Loucy (cell line): ENCODE results near the gene KCNMA1.

Experiments used
- H2AFZ ChIP-seq: fragments of 200-600 bp; sonication (generic); 2 replicates; pipeline ENCODE4 v1.6.0; 2016; ENCODE audit warnings: antibody characterized with exemption, mild to moderate bottlenecking, low read length, moderate library complexity
- H3F3A ChIP-seq: fragments of 200-600 bp; 2 replicates; pipeline ENCODE4 v1.6.0; 2016; ENCODE audit warnings: antibody characterized with exemption, low read depth, mild to moderate bottlenecking
- H3K27me3 ChIP-seq: fragments of 200-600 bp; sonication (generic); 2 replicates; pipeline ENCODE4 v1.6.1; 2014; ENCODE audit warnings: low read length, mild to moderate bottlenecking; ENCODE audit not compliant: insufficient read depth, poor library complexity, severe bottlenecking
- H3K36me3 ChIP-seq: fragments of 200-600 bp; sonication (generic); 2 replicates; pipeline ENCODE4 v1.6.1; 2016; ENCODE audit warnings: low read length; ENCODE audit not compliant: insufficient read depth
- H3K4me1 ChIP-seq: fragments of 200-600 bp; sonication (generic); 2 replicates; pipeline ENCODE4 v1.5.1; 2014; ENCODE audit warnings: low read length, mild to moderate bottlenecking; ENCODE audit not compliant: insufficient read depth, poor library complexity, severe bottlenecking
- H3K4me2 ChIP-seq: fragments of 200-600 bp; sonication (generic); 2 replicates; pipeline ENCODE4 v1.6.0; 2014; ENCODE audit warnings: antibody characterized with exemption, low read length, low read depth, mild to moderate bottlenecking; ENCODE audit not compliant: poor library complexity, severe bottlenecking
- H3K4me3 ChIP-seq: fragments of 200-600 bp; sonication (generic); 2 replicates; pipeline ENCODE4 v1.5.1; 2014; ENCODE audit warnings: low read length, mild to moderate bottlenecking, mixed read lengths; ENCODE audit not compliant: poor library complexity, severe bottlenecking
- H3K79me2 ChIP-seq: fragments of 200-600 bp; sonication (generic); 2 replicates; pipeline ENCODE4 v1.6.1; 2014; ENCODE audit warnings: low read length; ENCODE audit not compliant: insufficient read depth
- H3K9ac ChIP-seq: fragments of 200-600 bp; sonication (generic); 2 replicates; pipeline ENCODE4 v1.6.0; 2014; ENCODE audit warnings: mild to moderate bottlenecking, low read depth, low read length, moderate library complexity; ENCODE audit not compliant: poor library complexity, severe bottlenecking
- H3K9me2 ChIP-seq: fragments of 200-600 bp; sonication (generic); replicated peaks from 2 replicates; pipeline ENCODE4 v1.6.1; 2016; ENCODE audit warnings: low read depth, low read length, mixed read lengths
- H3K9me3 ChIP-seq: fragments of 200-600 bp; sonication (generic); 2 replicates; pipeline ENCODE4 v1.6.1; 2014; ENCODE audit warnings: mild to moderate bottlenecking, antibody characterized with exemption, low read length, low read depth; ENCODE audit not compliant: insufficient read depth
- H4K20me1 ChIP-seq: fragments of 200-600 bp; sonication (generic); 2 replicates; pipeline ENCODE4 v1.6.0; 2014; ENCODE audit warnings: antibody characterized with exemption, low read length, mild to moderate bottlenecking; ENCODE audit not compliant: insufficient read depth, poor library complexity, severe bottlenecking
- EZH2phosphoT487 ChIP-seq: fragments of 200-600 bp; IDR thresholded peaks from 2 replicates; pipeline ENCODE4 v1.6.1; 2018; ENCODE audit warnings: antibody characterized with exemption, mild to moderate bottlenecking, moderate library complexity, borderline replicate concordance
- TF ChIP-seq, protein P1 (sequence below): fragments of 200-600 bp; sonication (generic); conservative IDR thresholded peaks from 2 replicates; pipeline ENCODE4 v1.5.1; 2014; ENCODE audit warnings: mild to moderate bottlenecking, antibody characterized with exemption, low read length

KCNMA1 gene

GRCh38 chr10:77149001-77149400 is 488.6 kb downstream of the KCNMA1 start:
- H3K4me3 ChIP-seq = no peak overlapping the region
- no peak overlapping the region for H3K4me2 ChIP-seq
- H3F3A ChIP-seq = no peaks in the 10 kb centered on the region
- H3K79me2 ChIP-seq = no peaks in the 10 kb centered on the region
- H3K36me3 ChIP-seq = no peaks in the 10 kb centered on the region
- H3K9me2 ChIP-seq = no peaks in the 10 kb centered on the region
- no peaks in the 10 kb centered on the region for H3K27me3 ChIP-seq
- TF ChIP-seq, protein P1, sequence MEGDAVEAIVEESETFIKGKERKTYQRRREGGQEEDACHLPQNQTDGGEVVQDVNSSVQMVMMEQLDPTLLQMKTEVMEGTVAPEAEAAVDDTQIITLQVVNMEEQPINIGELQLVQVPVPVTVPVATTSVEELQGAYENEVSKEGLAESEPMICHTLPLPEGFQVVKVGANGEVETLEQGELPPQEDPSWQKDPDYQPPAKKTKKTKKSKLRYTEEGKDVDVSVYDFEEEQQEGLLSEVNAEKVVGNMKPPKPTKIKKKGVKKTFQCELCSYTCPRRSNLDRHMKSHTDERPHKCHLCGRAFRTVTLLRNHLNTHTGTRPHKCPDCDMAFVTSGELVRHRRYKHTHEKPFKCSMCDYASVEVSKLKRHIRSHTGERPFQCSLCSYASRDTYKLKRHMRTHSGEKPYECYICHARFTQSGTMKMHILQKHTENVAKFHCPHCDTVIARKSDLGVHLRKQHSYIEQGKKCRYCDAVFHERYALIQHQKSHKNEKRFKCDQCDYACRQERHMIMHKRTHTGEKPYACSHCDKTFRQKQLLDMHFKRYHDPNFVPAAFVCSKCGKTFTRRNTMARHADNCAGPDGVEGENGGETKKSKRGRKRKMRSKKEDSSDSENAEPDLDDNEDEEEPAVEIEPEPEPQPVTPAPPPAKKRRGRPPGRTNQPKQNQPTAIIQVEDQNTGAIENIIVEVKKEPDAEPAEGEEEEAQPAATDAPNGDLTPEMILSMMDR = no peak
- TF ChIP-seq EZH2phosphoT487 = no peak
- no peaks in the 10 kb centered on the region for H3K9me3 ChIP-seq
- no peaks in the 10 kb centered on the region for H3K4me1 ChIP-seq
- H4K20me1 ChIP-seq = no peaks in the 10 kb centered on the region
- no peak overlapping the region for H3K9ac ChIP-seq
- no peak overlapping the region for H2AFZ ChIP-seq

DNA sequence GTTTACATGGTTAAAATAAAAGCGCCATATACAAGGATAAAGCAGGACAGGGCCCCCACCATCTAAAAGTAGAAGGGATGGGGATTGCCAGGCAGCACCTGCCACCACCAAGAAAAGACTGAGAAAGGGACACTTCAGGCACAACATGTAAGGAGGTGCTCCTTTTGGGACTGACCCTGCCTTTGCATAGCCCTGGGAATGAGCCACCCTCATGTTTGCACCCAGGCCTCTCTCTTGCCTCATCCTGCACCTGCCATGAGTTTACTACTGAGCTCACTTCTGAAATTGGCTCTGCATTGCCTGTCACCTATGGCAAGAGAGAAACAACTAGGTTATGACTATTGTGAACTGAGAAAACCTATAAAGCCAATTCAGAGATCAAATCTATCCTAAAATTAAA is 489.7 kb downstream of the KCNMA1 start:
- H3F3A ChIP-seq = no peaks in the 10 kb centered on the region
- H2AFZ ChIP-seq = no peak overlapping the region
- H3K4me3 ChIP-seq = no peak overlapping the region
- no peaks in the 10 kb centered on the region for H3K36me3 ChIP-seq
- no peak overlapping the region for H3K9ac ChIP-seq
- no peaks in the 10 kb centered on the region for H4K20me1 ChIP-seq
- H3K9me2 ChIP-seq = no peaks in the 10 kb centered on the region
- H3K9me3 ChIP-seq = no peaks in the 10 kb centered on the region
- TF ChIP-seq, protein P1 = no peak
- TF ChIP-seq EZH2phosphoT487 = no peak
- no peaks in the 10 kb centered on the region for H3K4me1 ChIP-seq
- H3K79me2 ChIP-seq = no peaks in the 10 kb centered on the region
- H3K4me2 ChIP-seq = no peak overlapping the region
- no peaks in the 10 kb centered on the region for H3K27me3 ChIP-seq

DNA sequence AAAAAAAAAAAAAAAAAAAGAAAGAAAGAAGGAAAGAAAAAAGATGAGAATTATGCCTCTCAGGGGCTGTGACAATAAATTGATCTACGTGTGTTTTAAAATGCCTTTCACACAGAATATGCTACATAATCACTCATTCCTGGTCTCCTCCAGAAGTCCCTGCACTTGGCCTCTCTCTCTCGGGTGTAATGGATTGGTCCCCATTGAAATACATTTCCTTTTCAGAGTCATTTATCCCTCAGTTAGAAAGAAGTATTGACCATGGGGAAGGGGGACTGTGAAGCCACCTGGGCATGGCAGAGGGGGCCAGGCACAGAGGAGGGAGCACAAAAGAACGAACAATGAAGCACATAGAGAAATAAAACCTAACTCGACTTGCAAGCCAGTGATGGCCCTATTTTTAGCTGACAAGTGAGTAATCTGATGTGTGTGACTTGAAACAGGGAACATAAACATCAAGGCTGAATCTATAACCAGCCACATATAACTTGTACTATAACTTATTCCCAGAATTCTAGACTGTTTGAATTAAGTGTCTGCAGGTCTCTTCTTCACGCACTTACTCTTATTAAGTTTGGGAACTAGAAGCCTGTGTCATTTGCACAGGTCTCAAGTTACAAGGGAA is 490.8 kb downstream of the KCNMA1 start:
- no peaks in the 10 kb centered on the region for H4K20me1 ChIP-seq
- TF ChIP-seq EZH2phosphoT487 = no peak
- TF ChIP-seq, protein P1 = no peak
- H2AFZ ChIP-seq = no peak overlapping the region

More for the DNA sequence above, 490.8 kb downstream of the KCNMA1 start:
- H3K27me3 ChIP-seq = no peaks in the 10 kb centered on the region
- H3K9me2 ChIP-seq = no peaks in the 10 kb centered on the region
- H3K9me3 ChIP-seq = no peaks in the 10 kb centered on the region
- no peak overlapping the region for H3K4me3 ChIP-seq
- no peak overlapping the region for H3K9ac ChIP-seq
- no peaks in the 10 kb centered on the region for H3K79me2 ChIP-seq
- H3K36me3 ChIP-seq = no peaks in the 10 kb centered on the region
- no peaks in the 10 kb centered on the region for H3F3A ChIP-seq
- H3K4me1 ChIP-seq = no peaks in the 10 kb centered on the region
- H3K4me2 ChIP-seq = no peak overlapping the region
